ENCODE data around the gene ABAT.

- TF ChIP-seq ZNF565 (CRISPR knock-in tag; conservative IDR thresholded peaks at IDR 0.05; ENCODE audit: low read depth) (no peak), ZNF70 (CRISPR knock-in tag; IDR thresholded peaks at IDR 0.05) (no peak), PATZ1 (CRISPR knock-in tag; IDR thresholded peaks at IDR 0.05; ENCODE audit: borderline replicate concordance) (no peak), RARB (CRISPR knock-in tag; IDR thresholded peaks at IDR 0.05) (no peak)
These were observed 32.3 kb upstream of the ABAT start for GRCh38 chr16:8642146-8642545.

Data from SK-N-SH treated with all-trans-retinoic acid at 6 μM for 48 hours (cell line).